GM23248 (cell line): Measurements from ENCODE around the gene HMGCLL1. TPM values are rescaled to one million over a fixed set of nuclear protein-coding genes. Genes with fewer than 3 reads are reported as not detected.

Experiments
- DNase-seq: peaks from one replicate; pipeline ENCODE4 v3.0.0-alpha.2; 2015
- H2AFZ ChIP-seq: fragments of 200-600 bp; sonication (generic); 2 replicates; pipeline ENCODE4 v1.6.1; 2016; ENCODE audit warnings: antibody characterized with exemption
- H3F3A ChIP-seq: fragments of 200-600 bp; sonication (generic); 2 replicates; pipeline ENCODE4 v1.6.1; 2016; ENCODE audit warnings: mild to moderate bottlenecking, antibody characterized with exemption, mixed run types; ENCODE audit not compliant: insufficient read depth
- H3K27ac ChIP-seq: fragments of 200-600 bp; sonication (generic); 2 replicates; pipeline ENCODE4 v1.5.1; 2016; ENCODE audit warnings: mild to moderate bottlenecking
- H3K27me3 ChIP-seq: fragments of 200-600 bp; sonication (generic); replicated peaks from 2 replicates; pipeline ENCODE4 v1.6.1; 2016; ENCODE audit warnings: mild to moderate bottlenecking; ENCODE audit not compliant: insufficient read depth
- H3K36me3 ChIP-seq: fragments of 200-600 bp; sonication (generic); 2 replicates; pipeline ENCODE4 v1.6.1; 2016; ENCODE audit warnings: low read depth, mild to moderate bottlenecking
- H3K4me1 ChIP-seq: fragments of 200-600 bp; sonication (generic); 2 replicates; pipeline ENCODE4 v1.6.1; 2016; ENCODE audit warnings: mild to moderate bottlenecking; ENCODE audit not compliant: insufficient read depth
- H3K4me2 ChIP-seq: fragments of 200-600 bp; sonication (generic); one replicate; pipeline ENCODE4 v1.6.1; 2016; ENCODE audit warnings: mild to moderate bottlenecking; ENCODE audit not compliant: unreplicated experiment
- H3K4me3 ChIP-seq: fragments of 200-600 bp; sonication (generic); 2 replicates; pipeline ENCODE4 v1.5.1; 2016; ENCODE audit warnings: mild to moderate bottlenecking
- H3K79me2 ChIP-seq: fragments of 200-600 bp; sonication (generic); 2 replicates; pipeline ENCODE4 v1.6.1; 2016; ENCODE audit warnings: mild to moderate bottlenecking; ENCODE audit not compliant: insufficient read depth
- H3K9ac ChIP-seq: fragments of 200-600 bp; sonication (generic); 2 replicates; pipeline ENCODE4 v1.6.1; 2016; ENCODE audit warnings: mild to moderate bottlenecking
- H3K9me2 ChIP-seq: fragments of 200-600 bp; sonication (generic); 2 replicates; pipeline ENCODE4 v1.6.1; 2016; ENCODE audit warnings: mixed run types, mild to moderate bottlenecking, moderate library complexity; ENCODE audit not compliant: insufficient read depth
- H3K9me3 ChIP-seq: fragments of 200-600 bp; sonication (generic); one replicate; pipeline ENCODE4 v1.6.1; 2017; ENCODE audit warnings: low read depth
- H4K20me1 ChIP-seq: fragments of 200-600 bp; sonication (generic); 2 replicates; pipeline ENCODE4 v1.6.0; 2016; ENCODE audit not compliant: insufficient read depth
- EZH2 ChIP-seq: fragments of 200-600 bp; sonication (generic); IDR thresholded peaks from 2 replicates; pipeline ENCODE4 v1.6.1; 2018; ENCODE audit warnings: antibody characterized with exemption, mild to moderate bottlenecking; ENCODE audit not compliant: insufficient read depth, poor library complexity, severe bottlenecking
- EZH2phosphoT487 ChIP-seq: fragments of 200-600 bp; sonication (generic); IDR thresholded peaks from 2 replicates; pipeline ENCODE4 v1.6.1; 2018; ENCODE audit warnings: antibody characterized with exemption, moderate library complexity, mild to moderate bottlenecking, low read depth; ENCODE audit not compliant: insufficient read depth
- WGBS, 2 experiments: methylation state at CpG; one replicate each; pipeline ENCODE4 v1.1.6; 2015 to 2017; ENCODE audit warnings: low lambda C conversion rate in 2 of 2, low coverage in 1 of 2; ENCODE audit errors: missing lambda C conversion rate in 2 of 2; 5-methylcytosine and 5-hydroxymethylcytosine counted together
- in situ Hi-C: fragments of 300-500 bp; cut with MboI; formaldehyde crosslinking; loops from 2 replicates; pipeline ENCODE4 v1.15.0; 2020
- polyA plus RNA-seq: library from polyadenylated mRNA; unstranded; fragments of >200 nt; fragmentation: Nextera tagmentation; extraction: Ambion mirVana; gene quantifications from 2 replicates; pipeline ENCODE4 v1.2.1, GENCODE V29; 2016
- total RNA-seq: library from RNA; depleted of rRNA; stranded (reverse); fragments of >200 nt; shearing (Covaris generic); gene quantifications from 2 replicates; pipeline ENCODE4 v1.2.3, GENCODE V29; 2014

HMGCLL1 gene
- total and polyA plus RNA-seq, 2 experiments from 2014 or later = not detected

- Histone ChIP-seq H3K27ac (no peak overlapping the region), H3F3A (no peaks in the 10 kb centered on the region), H3K9me2 (no peaks in the 10 kb centered on the region), H4K20me1 (no peaks in the 10 kb centered on the region), H3K9me3 (no peaks in the 10 kb centered on the region), H2AFZ (no peak overlapping the region), H3K9ac (no peak overlapping the region), H3K4me1 (no peaks in the 10 kb centered on the region), H3K36me3 (no peaks in the 10 kb centered on the region), H3K4me2 (no peak overlapping the region), H3K4me3 (no peak overlapping the region), H3K27me3 (no peaks in the 10 kb centered on the region), H3K79me2 (no peaks in the 10 kb centered on the region)
- in situ Hi-C loops = no loop called here
- 74 to 90% methylated on average over 2 of the region's 2 CpGs for WGBS, 2 experiments
- TF ChIP-seq EZH2phosphoT487 (no peak), EZH2 (no peak)
- no peak for DNase-seq
These were observed 48.1 kb downstream of the HMGCLL1 start for GRCh38 chr6:55530931-55531330.

GRCh38 chr6:55528624-55529023 lies 50.4 kb downstream of the HMGCLL1 start:
- TF ChIP-seq EZH2phosphoT487 = no peak
- TF ChIP-seq EZH2 = no peak
- in situ Hi-C loops = no loop called here

GRCh38 chr6:55524441-55524840 lies 54.6 kb downstream of the HMGCLL1 start:
- TF ChIP-seq EZH2 = no peak
- TF ChIP-seq EZH2phosphoT487 = no peak
- in situ Hi-C loops = no loop called here

More at GRCh38 chr6:55528624-55529023, 50.4 kb downstream of the HMGCLL1 start:
- H3K9ac ChIP-seq = no peak overlapping the region
- no peaks in the 10 kb centered on the region for H3K36me3 ChIP-seq
- no peak overlapping the region for H3K4me2 ChIP-seq
- H3K27ac ChIP-seq = no peak overlapping the region
- peak; percentile 28 for DNase-seq
- no peaks in the 10 kb centered on the region for H3K9me3 ChIP-seq
- no peaks in the 10 kb centered on the region for H3K9me2 ChIP-seq
- H3K27me3 ChIP-seq = no peaks in the 10 kb centered on the region
- no peaks in the 10 kb centered on the region for H3F3A ChIP-seq
- no peak overlapping the region for H2AFZ ChIP-seq
- no peak overlapping the region for H3K4me3 ChIP-seq
- no peaks in the 10 kb centered on the region for H4K20me1 ChIP-seq
- WGBS, 2 experiments = 60 to 64% methylated on average over 1 of the region's 1 CpG
- no peaks in the 10 kb centered on the region for H3K79me2 ChIP-seq
- no peaks in the 10 kb centered on the region for H3K4me1 ChIP-seq

DNA sequence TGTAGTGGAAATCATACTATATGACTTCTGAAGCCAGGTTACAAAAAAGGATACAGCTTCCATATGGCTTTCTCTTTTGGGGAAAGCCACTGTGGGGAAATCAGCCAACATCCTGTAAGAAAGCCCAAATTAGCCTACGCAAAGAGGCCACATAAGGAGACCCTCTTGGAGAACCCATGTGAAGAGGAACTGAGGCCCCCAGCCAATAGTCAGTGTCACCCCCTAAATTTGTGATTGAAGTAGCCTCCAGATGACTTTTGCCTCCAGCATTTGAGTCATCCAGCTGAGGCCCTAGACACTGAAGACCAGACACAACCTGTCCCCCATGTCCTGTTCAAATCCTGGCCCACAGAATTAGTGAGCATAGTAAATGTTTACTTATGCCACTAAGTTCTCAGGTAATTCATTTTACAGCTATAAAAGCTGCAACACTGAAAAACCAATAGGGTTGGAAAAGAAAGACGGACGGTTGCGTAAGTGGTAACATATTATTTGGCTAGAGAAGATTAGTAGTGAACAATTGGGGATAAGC lies 60.4 kb downstream of the HMGCLL1 start:
- Histone ChIP-seq H3K9me2 (no peaks in the 10 kb centered on the region), H4K20me1 (no peaks in the 10 kb centered on the region), H3K4me1 (no peaks in the 10 kb centered on the region), H3K36me3 (no peaks in the 10 kb centered on the region), H3K9me3 (no peaks in the 10 kb centered on the region), H3K9ac (no peak overlapping the region), H3K4me3 (no peak overlapping the region), H3K27me3 (no peaks in the 10 kb centered on the region), H3K27ac (no peak overlapping the region), H3K79me2 (no peaks in the 10 kb centered on the region), H3K4me2 (no peak overlapping the region), H2AFZ (no peak overlapping the region), H3F3A (no peaks in the 10 kb centered on the region)
- TF ChIP-seq EZH2 (no peak), EZH2phosphoT487 (no peak)
- in situ Hi-C loops = no loop called here
- no peak for DNase-seq
- WGBS, 2 experiments = 91 to 95% methylated on average over 4 of the region's 4 CpGs

More at GRCh38 chr6:55524441-55524840, 54.6 kb downstream of the HMGCLL1 start:
- H3K36me3 ChIP-seq = no peaks in the 10 kb centered on the region
- no peak overlapping the region for H2AFZ ChIP-seq
- no peaks in the 10 kb centered on the region for H3K9me3 ChIP-seq
- H3K79me2 ChIP-seq = no peaks in the 10 kb centered on the region
- no peaks in the 10 kb centered on the region for H3K27me3 ChIP-seq
- H3K4me2 ChIP-seq = no peak overlapping the region
- H3K4me3 ChIP-seq = no peak overlapping the region
- no peak overlapping the region for H3K9ac ChIP-seq
- no peaks in the 10 kb centered on the region for H3K9me2 ChIP-seq
- no peaks in the 10 kb centered on the region for H3K4me1 ChIP-seq
- no peaks in the 10 kb centered on the region for H3F3A ChIP-seq
- H4K20me1 ChIP-seq = no peaks in the 10 kb centered on the region
- H3K27ac ChIP-seq = no peak overlapping the region
- DNase-seq = no peak
- WGBS, 2 experiments = 54 to 63% methylated on average over 3 of the region's 3 CpGs

DNA sequence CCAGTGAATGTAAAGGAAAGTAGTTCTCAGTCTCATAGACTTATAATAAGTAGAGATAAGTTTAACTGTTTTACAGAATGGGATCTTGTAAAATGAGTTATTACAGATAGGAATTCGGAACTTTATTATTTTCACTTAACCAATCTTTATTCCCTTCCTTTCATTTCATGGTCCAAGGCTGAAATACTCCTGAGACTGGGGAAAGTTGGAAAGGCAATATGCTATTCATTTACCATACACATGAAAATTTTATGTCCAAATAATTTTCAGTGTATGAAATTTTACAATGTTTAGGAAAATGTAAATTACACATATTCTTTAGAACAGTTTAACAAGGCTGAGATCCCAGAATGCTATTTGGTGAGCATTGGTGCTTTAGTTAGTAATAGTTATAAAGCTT lies 62.3 kb downstream of the HMGCLL1 start:
- in situ Hi-C loops = no loop called here

More for the DNA sequence above, 62.3 kb downstream of the HMGCLL1 start:
- H3K27me3 ChIP-seq = no peaks in the 10 kb centered on the region
- 73 to 86% methylated on average over 1 of the region's 1 CpG for WGBS, 2 experiments
- H3K4me3 ChIP-seq = no peak overlapping the region
- no peaks in the 10 kb centered on the region for H3K9me3 ChIP-seq
- H3K36me3 ChIP-seq = no peaks in the 10 kb centered on the region
- no peak for TF ChIP-seq EZH2phosphoT487
- DNase-seq = no peak
- H3K4me1 ChIP-seq = no peaks in the 10 kb centered on the region
- no peak overlapping the region for H2AFZ ChIP-seq
- no peak overlapping the region for H3K4me2 ChIP-seq
- no peaks in the 10 kb centered on the region for H3K79me2 ChIP-seq
- no peak overlapping the region for H3K9ac ChIP-seq
- no peaks in the 10 kb centered on the region for H3K9me2 ChIP-seq
- no peaks in the 10 kb centered on the region for H3F3A ChIP-seq
- H3K27ac ChIP-seq = no peak overlapping the region
- no peaks in the 10 kb centered on the region for H4K20me1 ChIP-seq
